ENCODE results near the gene SLC4A2. TPM values are rescaled to one million over a fixed set of nuclear protein-coding genes. Genes with fewer than 3 reads are reported as not detected.

Gene SLC4A2
- total RNA-seq, 2 experiments from 2014 or later = 64.2 to 86.0 TPM

GRCh38 chr7:151071032-151071866 lies 11.9 kb downstream of the SLC4A2 start:
- H3K27ac ChIP-seq (ENCODE audit: low read depth, low read length, poor library complexity, severe bottlenecking) = no peak overlapping the region
- H2AFZ ChIP-seq (ENCODE audit: low read length) = no peak overlapping the region
- BruUV-seq (replicated peaks) = no TSS peak
- CTCF ChIA-PET (ENCODE audit: unreplicated experiment) = interaction anchor here (0.6 kb wide), 1 partner anchor 40 kb away, joined by 3 read pairs; no protein-coding TSS in a partner anchor
- H3K79me2 ChIP-seq (ENCODE audit: insufficient read depth, low read depth, low read length) = no peaks in the 10 kb centered on the region
- H3K36me3 ChIP-seq (ENCODE audit: insufficient read depth, low read length) = peaks cover 85% of the 10 kb centered on the region
- TF ChIP-seq EZH2phosphoT487 (IDR thresholded peaks at IDR 0.05; ENCODE audit: borderline replicate concordance, low read depth, low read length) = no peak
- no peak for DNase-seq (ENCODE audit: low spot score)
- H3K9me3 ChIP-seq (ENCODE audit: low read length) = no peaks in the 10 kb centered on the region
- H3K4me1 ChIP-seq (ENCODE audit: insufficient read depth, low read length, poor library complexity, severe bottlenecking) = no peaks in the 10 kb centered on the region
- no peak overlapping the region for H3K4me2 ChIP-seq (ENCODE audit: low read length)
- H3K9me2 ChIP-seq (ENCODE audit: insufficient read depth, low read length) = no peaks in the 10 kb centered on the region
- H4K20me1 ChIP-seq (ENCODE audit: insufficient read depth, low read length) = no peaks in the 10 kb centered on the region
- H3K4me3 ChIP-seq (ENCODE audit: low read depth, low read length, poor library complexity, severe bottlenecking) = no peak overlapping the region
- intact Hi-C loops (cut with micrococcal nuclease; ENCODE audit: unreplicated experiment) = no loop called here
- POLR2A ChIA-PET = no interaction called here

- no TSS peak for BruUV-seq (replicated peaks)
- POLR2A ChIA-PET = no interaction called here
- no peak for TF ChIP-seq EZH2phosphoT487 (IDR thresholded peaks at IDR 0.05; ENCODE audit: borderline replicate concordance, low read depth, low read length)
- TF ChIP-seq CTCF (conservative IDR thresholded peaks at IDR 0.05; ENCODE audit: low read length) = no peak
- no peak overlapping the region for H2AFZ ChIP-seq (ENCODE audit: low read length)
- H3K9me3 ChIP-seq (ENCODE audit: low read length) = no peaks in the 10 kb centered on the region
- no peak for DNase-seq (ENCODE audit: low spot score)
- 0 out of 2 replicates have a peak, but pooled peaks cover 2% of the 10 kb centered on the region for H3K79me2 ChIP-seq (ENCODE audit: insufficient read depth, low read depth, low read length)
- no peaks in the 10 kb centered on the region for H4K20me1 ChIP-seq (ENCODE audit: insufficient read depth, low read length)
- no peak overlapping the region for H3K4me3 ChIP-seq (ENCODE audit: low read depth, low read length, poor library complexity, severe bottlenecking)
- H3K9me2 ChIP-seq (ENCODE audit: insufficient read depth, low read length) = no peaks in the 10 kb centered on the region
- CTCF ChIA-PET (ENCODE audit: unreplicated experiment) = no interaction called here
- no peak overlapping the region for H3K27ac ChIP-seq (ENCODE audit: low read depth, low read length, poor library complexity, severe bottlenecking)
- peaks cover 9% of the 10 kb centered on the region for H3K4me1 ChIP-seq (ENCODE audit: insufficient read depth, low read length, poor library complexity, severe bottlenecking)
- H3K36me3 ChIP-seq (ENCODE audit: insufficient read depth, low read length) = peaks cover 92% of the 10 kb centered on the region
- H3K4me2 ChIP-seq (ENCODE audit: low read length) = no peak overlapping the region
- intact Hi-C loops (cut with micrococcal nuclease; ENCODE audit: unreplicated experiment) = no loop called here
Observed at GRCh38 chr7:151073990-151074389, 14.6 kb downstream of the SLC4A2 start.

- no peak overlapping the region for H3K4me3 ChIP-seq (ENCODE audit: low read depth, low read length, poor library complexity, severe bottlenecking)
- intact Hi-C loops (cut with micrococcal nuclease; ENCODE audit: unreplicated experiment) = no loop called here
- peaks cover 18% of the 10 kb centered on the region for H3K4me1 ChIP-seq (ENCODE audit: insufficient read depth, low read length, poor library complexity, severe bottlenecking)
- no peak overlapping the region for H2AFZ ChIP-seq (ENCODE audit: low read length)
- H3K79me2 ChIP-seq (ENCODE audit: insufficient read depth, low read depth, low read length) = peaks cover 12% of the 10 kb centered on the region; the same call in 1 of the 2 replicates
- DNase-seq (ENCODE audit: low spot score) = no peak
- H3K36me3 ChIP-seq (ENCODE audit: insufficient read depth, low read length) = peaks cover 93% of the 10 kb centered on the region
- BruUV-seq (replicated peaks) = no TSS peak
- CTCF ChIA-PET (ENCODE audit: unreplicated experiment) = interaction anchor here (0.5 kb wide), 2 partner anchors 49 to 157 kb away, joined by 3 read pairs; no protein-coding TSS in a partner anchor
- H3K9me3 ChIP-seq (ENCODE audit: low read length) = no peaks in the 10 kb centered on the region
- no peak overlapping the region for H3K27ac ChIP-seq (ENCODE audit: low read depth, low read length, poor library complexity, severe bottlenecking)
- H3K4me2 ChIP-seq (ENCODE audit: low read length) = no peak overlapping the region
- no peaks in the 10 kb centered on the region for H3K9me2 ChIP-seq (ENCODE audit: insufficient read depth, low read length)
- no peaks in the 10 kb centered on the region for H4K20me1 ChIP-seq (ENCODE audit: insufficient read depth, low read length)
- POLR2A ChIA-PET = no interaction called here
- no peak for TF ChIP-seq CTCF (conservative IDR thresholded peaks at IDR 0.05; ENCODE audit: low read length)
- TF ChIP-seq EZH2phosphoT487 (IDR thresholded peaks at IDR 0.05; ENCODE audit: borderline replicate concordance, low read depth, low read length) = no peak
Observed at GRCh38 chr7:151074817-151075661, 15.7 kb downstream of the SLC4A2 start.

All from OCI-LY7 (cell line).